Coronary artery (tissue), 2 donors: ENCODE results near the gene F11R.

Experiments
- DNase-seq: peaks from one replicate; pipeline ENCODE4 v3.0.0-alpha.2; 2017; ENCODE audit warnings: low spot score
- H3K27ac ChIP-seq, 2 donors: fragments of 200-600 bp; sonication (generic); one replicate each; pipeline ENCODE4 v1.5.1; 2016 to 2019
- H3K4me3 ChIP-seq: fragments of 200-600 bp; sonication (generic); 2 replicates; pipeline ENCODE4 v1.5.1; 2016; ENCODE audit warnings: mild to moderate bottlenecking, moderate library complexity
- TF ChIP-seq, protein P1 (sequence below): fragments of 200-600 bp; sonication (generic); IDR thresholded peaks from one replicate; pipeline ENCODE4 v1.5.1; 2019; ENCODE audit warnings: antibody characterized with exemption

The F11R gene

GRCh38 chr1:161047436-161048420 is 26.8 kb upstream of the F11R start:
- peak overlapping the region in 1 of 2 donors; percentile 26 for H3K27ac ChIP-seq

GRCh38 chr1:161046605-161047228 is 25.8 kb upstream of the F11R start:
- H3K27ac ChIP-seq: peak overlapping the region; percentile 89
- H3K4me3 ChIP-seq: peak overlapping the region; percentile 78
- TF ChIP-seq, protein P1, sequence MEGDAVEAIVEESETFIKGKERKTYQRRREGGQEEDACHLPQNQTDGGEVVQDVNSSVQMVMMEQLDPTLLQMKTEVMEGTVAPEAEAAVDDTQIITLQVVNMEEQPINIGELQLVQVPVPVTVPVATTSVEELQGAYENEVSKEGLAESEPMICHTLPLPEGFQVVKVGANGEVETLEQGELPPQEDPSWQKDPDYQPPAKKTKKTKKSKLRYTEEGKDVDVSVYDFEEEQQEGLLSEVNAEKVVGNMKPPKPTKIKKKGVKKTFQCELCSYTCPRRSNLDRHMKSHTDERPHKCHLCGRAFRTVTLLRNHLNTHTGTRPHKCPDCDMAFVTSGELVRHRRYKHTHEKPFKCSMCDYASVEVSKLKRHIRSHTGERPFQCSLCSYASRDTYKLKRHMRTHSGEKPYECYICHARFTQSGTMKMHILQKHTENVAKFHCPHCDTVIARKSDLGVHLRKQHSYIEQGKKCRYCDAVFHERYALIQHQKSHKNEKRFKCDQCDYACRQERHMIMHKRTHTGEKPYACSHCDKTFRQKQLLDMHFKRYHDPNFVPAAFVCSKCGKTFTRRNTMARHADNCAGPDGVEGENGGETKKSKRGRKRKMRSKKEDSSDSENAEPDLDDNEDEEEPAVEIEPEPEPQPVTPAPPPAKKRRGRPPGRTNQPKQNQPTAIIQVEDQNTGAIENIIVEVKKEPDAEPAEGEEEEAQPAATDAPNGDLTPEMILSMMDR: no peak
- DNase-seq: no peak

More at GRCh38 chr1:161047436-161048420, 26.8 kb upstream of the F11R start:
- no peak for DNase-seq
- H3K4me3 ChIP-seq: no peak overlapping the region
- TF ChIP-seq, protein P1: no peak

DNA sequence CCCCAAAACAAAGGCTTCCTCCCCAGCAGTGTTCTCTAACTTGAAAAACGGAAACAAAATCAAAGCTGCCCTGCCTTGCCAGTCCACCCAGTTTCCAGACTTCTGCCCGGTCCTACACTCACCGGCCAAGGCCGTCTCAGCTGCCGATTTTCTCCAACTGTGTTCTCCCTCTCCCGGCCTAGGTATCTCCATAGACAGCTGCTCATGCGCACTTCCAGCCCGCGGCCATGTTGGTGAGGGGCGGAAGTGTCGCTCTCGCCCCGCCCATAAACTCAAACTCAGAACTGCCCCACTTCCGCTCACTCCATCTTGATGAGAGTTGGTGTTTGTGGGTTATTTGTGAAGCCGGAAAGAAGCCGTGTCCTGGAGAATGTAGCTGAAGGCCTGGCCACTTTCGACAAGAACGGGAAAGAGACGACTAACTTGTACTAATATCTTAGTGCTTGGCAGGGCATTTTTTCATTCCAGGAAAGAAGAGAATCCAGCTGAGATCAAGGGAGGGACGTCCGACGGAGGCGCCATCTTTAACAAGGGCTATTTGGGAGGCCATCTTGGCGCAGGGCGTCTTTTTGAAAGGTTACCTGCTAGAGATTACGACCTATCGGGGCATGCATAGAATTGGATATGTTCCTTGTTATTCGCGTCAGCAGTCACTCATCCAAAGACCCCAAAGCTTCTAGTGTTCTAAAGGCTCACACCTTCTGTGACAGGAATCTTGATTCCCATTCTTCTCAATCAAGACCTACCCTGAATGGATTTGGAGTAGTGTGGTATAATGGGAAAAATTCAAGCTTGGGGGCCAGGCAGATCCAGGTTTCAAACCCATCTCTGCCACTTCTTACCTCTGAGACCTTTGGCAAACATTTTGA is 25.0 kb upstream of the F11R start, which contains the start of gene USF1:
Gene USF1, minus strand, starts transcription at position 242 of the 869 bp plus-strand sequence. CDS start 2,702 bp downstream, outside the sequence.
- peak; percentile 96 for DNase-seq
- TF ChIP-seq, protein P1: no peak
- H3K27ac ChIP-seq: peak within 1 kb of the TSS; percentile 89
- peak within 1 kb of the TSS; percentile 78 for H3K4me3 ChIP-seq

DNA sequence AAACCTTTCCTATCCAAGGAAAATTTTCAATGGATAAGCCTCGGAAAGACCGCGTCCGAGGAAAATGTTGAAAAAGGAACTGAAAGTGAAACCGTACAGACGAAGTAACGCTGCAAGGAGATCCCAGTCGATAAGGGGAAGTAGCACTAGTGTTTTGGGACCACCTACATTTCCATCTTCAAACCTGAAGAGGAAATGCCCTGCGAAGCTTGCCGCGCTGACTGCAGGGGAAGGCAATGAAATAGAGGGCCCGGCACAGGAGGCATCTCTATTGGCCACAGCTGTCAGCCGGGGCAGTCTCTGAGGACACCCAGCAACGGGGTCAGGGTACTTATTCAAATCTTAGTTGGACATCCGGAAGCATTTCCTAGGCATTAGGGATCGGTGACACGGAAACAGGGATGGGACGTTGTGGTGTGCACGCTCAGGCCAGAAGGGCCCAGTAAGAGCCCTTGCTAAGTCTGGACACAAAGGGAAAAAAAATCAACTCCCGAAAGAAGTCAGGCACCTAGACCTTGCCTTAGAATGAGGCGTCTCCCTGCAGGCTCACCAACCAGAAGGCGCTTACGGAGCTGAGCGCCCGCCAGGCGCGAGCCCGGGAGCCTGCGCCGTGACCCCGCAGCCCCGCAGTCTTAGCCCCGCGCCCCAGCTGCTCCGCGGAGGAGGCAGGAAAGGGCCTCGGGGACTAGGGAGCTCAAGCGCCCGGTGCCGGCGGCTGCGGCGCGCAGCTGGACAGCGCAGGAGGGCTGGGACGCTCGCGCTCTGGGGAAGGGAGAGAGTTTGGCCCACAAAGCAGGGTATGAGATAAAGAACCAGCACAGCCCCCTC is 24.2 kb upstream of the F11R start:
- Histone ChIP-seq H3K4me3 (peak overlapping the region; percentile 78), H3K27ac (peak overlapping the region; percentile 89)
- DNase-seq: peak; percentile 86
- TF ChIP-seq, protein P1: no peak

DNA sequence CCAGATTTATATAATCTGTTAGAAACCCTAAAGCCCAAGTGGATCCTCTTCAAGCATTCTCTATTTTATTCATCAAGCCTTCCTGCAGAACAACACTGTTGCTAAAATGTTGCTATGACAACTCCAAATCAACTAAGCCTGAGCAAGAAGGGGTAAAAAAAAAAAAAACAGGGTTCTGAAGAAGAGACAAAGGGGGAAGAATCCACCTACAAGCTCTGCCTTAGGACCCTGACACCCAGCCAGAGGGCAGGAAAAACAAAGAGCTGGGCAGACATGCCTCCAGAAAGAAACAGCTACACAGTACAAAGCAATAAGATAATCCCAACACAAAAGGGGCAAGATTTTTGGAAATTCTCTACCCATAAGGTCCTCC is 23.6 kb upstream of the F11R start:
- no peak for DNase-seq
- Histone ChIP-seq H3K27ac (peak overlapping the region; percentile 89), H3K4me3 (peak overlapping the region; percentile 78)
- TF ChIP-seq, protein P1: no peak

DNA sequence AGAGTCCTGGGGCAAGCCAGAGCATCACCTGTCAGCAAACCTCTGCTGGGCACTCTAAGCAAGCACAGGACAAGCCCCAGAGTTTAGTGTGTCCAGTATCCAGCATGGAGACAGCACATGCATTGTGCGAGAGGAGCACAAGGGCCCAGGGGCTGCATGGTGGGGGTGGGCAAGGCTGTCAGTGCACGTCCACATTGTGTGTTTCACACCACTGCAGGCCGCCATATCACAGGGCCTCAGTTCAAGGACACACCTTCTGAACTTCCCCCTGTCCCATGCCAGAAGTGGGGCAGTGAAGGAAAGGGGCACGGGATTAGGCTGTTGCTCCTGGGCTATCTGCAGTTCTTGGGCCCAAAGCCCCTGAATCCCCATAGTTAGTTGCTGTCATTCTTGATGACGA is 18.6 kb upstream of the F11R start:
- Histone ChIP-seq H3K4me3 (no peak overlapping the region), H3K27ac (no peak overlapping the region)
- TF ChIP-seq, protein P1: no peak
- DNase-seq: no peak
